Measurements from ENCODE around the gene BPGM. TPM values are rescaled to one million over a fixed set of nuclear protein-coding genes. Genes with fewer than 3 reads are reported as not detected.

The BPGM gene
- total and polyA plus RNA-seq, 2 donors from 2014 or later, result 21.2 to 53.5 TPM

- no peaks in the 10 kb centered on the region for H3K36me3 ChIP-seq (ENCODE audit: control insufficient read depth in 2 of 3, insufficient read depth in 3 of 3, low read length in 3 of 3)
- intact Hi-C loops (cut with DNase I), result no loop called here
Measured at GRCh38 chr7:134721171-134721570, 74.5 kb downstream of the BPGM start.

GRCh38 chr7:134722786-134723322 is 76.2 kb downstream of the BPGM start:
- Histone ChIP-seq H3K9ac (ENCODE audit: low read length in 3 of 3) (no peak overlapping the region), H3K27me3 (ENCODE audit: control insufficient read depth, insufficient read depth, low read length) (no peaks in the 10 kb centered on the region), H3K4me1 (ENCODE audit: control insufficient read depth in 2 of 3, insufficient read depth in 2 of 3, low read depth in 1 of 3, low read length in 3 of 3) (peaks cover 0 to 3% (median 2%) of the 10 kb centered on the region in 3 donors), H3K9me3 (ENCODE audit: control insufficient read depth in 2 of 3, insufficient read depth in 1 of 3, low read length in 3 of 3) (no peaks in the 10 kb centered on the region), H3K4me3 (ENCODE audit: low read length in 3 of 3) (no peak overlapping the region), H3K36me3 (ENCODE audit: control insufficient read depth in 2 of 3, insufficient read depth in 3 of 3, low read length in 3 of 3) (no peaks in the 10 kb centered on the region), H3K27ac (ENCODE audit: low read depth in 2 of 2, low read length in 2 of 2) (peak overlapping the region in 1 of 2 donors; percentile 26)
- DNase-seq (no peak), FAIRE-seq (no peak)
- no peak for TF ChIP-seq CTCF (IDR thresholded peaks at IDR 0.05; ENCODE audit: borderline replicate concordance, extremely low read depth, insufficient read depth)
- intact Hi-C loops (cut with DNase I), result no loop called here

More at GRCh38 chr7:134721171-134721570, 74.5 kb downstream of the BPGM start:
- Histone ChIP-seq H3K4me1 (ENCODE audit: control insufficient read depth in 2 of 3, insufficient read depth in 2 of 3, low read depth in 1 of 3, low read length in 3 of 3) (peaks cover 0 to 3% (median 2%) of the 10 kb centered on the region in 3 donors), H3K9me3 (ENCODE audit: control insufficient read depth in 2 of 3, insufficient read depth in 1 of 3, low read length in 3 of 3) (no peaks in the 10 kb centered on the region), H3K27me3 (ENCODE audit: control insufficient read depth, insufficient read depth, low read length) (no peaks in the 10 kb centered on the region), H3K27ac (ENCODE audit: low read depth in 2 of 2, low read length in 2 of 2) (peak overlapping the region in 1 of 2 donors; percentile 7), H3K4me3 (ENCODE audit: low read length in 3 of 3) (no peak overlapping the region), H3K9ac (ENCODE audit: low read length in 3 of 3) (no peak overlapping the region)
- no peak for DNase-seq
- FAIRE-seq, result no peak
- TF ChIP-seq CTCF (IDR thresholded peaks at IDR 0.05; ENCODE audit: borderline replicate concordance, extremely low read depth, insufficient read depth), result no peak

GRCh38 chr7:134723892-134724291 is 77.2 kb downstream of the BPGM start:
- Histone ChIP-seq H3K27me3 (ENCODE audit: control insufficient read depth, insufficient read depth, low read length) (no peaks in the 10 kb centered on the region), H3K36me3 (ENCODE audit: control insufficient read depth in 2 of 3, insufficient read depth in 3 of 3, low read length in 3 of 3) (no peaks in the 10 kb centered on the region), H3K4me1 (ENCODE audit: control insufficient read depth in 2 of 3, insufficient read depth in 2 of 3, low read depth in 1 of 3, low read length in 3 of 3) (peaks cover 0 to 3% (median 2%) of the 10 kb centered on the region in 3 donors), H3K4me3 (ENCODE audit: low read length in 3 of 3) (no peak overlapping the region), H3K27ac (ENCODE audit: low read depth in 2 of 2, low read length in 2 of 2) (no peak overlapping the region), H3K9me3 (ENCODE audit: control insufficient read depth in 2 of 3, insufficient read depth in 1 of 3, low read length in 3 of 3) (no peaks in the 10 kb centered on the region), H3K9ac (ENCODE audit: low read length in 3 of 3) (no peak overlapping the region)
- intact Hi-C loops (cut with DNase I), result no loop called here
- FAIRE-seq (no peak), DNase-seq (no peak)
- no peak for TF ChIP-seq CTCF (IDR thresholded peaks at IDR 0.05; ENCODE audit: borderline replicate concordance, extremely low read depth, insufficient read depth)

GRCh38 chr7:134724606-134725005 is 78.0 kb downstream of the BPGM start:
- no peak overlapping the region for H3K9ac ChIP-seq (ENCODE audit: low read length in 3 of 3)
- no peaks in the 10 kb centered on the region for H3K36me3 ChIP-seq (ENCODE audit: control insufficient read depth in 2 of 3, insufficient read depth in 3 of 3, low read length in 3 of 3)
- TF ChIP-seq CTCF (IDR thresholded peaks at IDR 0.05; ENCODE audit: borderline replicate concordance, extremely low read depth, insufficient read depth), result peak; percentile 21
- DNase-seq, result no peak
- intact Hi-C loops (cut with DNase I), result no loop called here
- peaks cover 0 to 3% (median 2%) of the 10 kb centered on the region in 3 donors for H3K4me1 ChIP-seq (ENCODE audit: control insufficient read depth in 2 of 3, insufficient read depth in 2 of 3, low read depth in 1 of 3, low read length in 3 of 3)
- no peak overlapping the region for H3K27ac ChIP-seq (ENCODE audit: low read depth in 2 of 2, low read length in 2 of 2)
- no peaks in the 10 kb centered on the region for H3K9me3 ChIP-seq (ENCODE audit: control insufficient read depth in 2 of 3, insufficient read depth in 1 of 3, low read length in 3 of 3)
- H3K27me3 ChIP-seq (ENCODE audit: control insufficient read depth, insufficient read depth, low read length), result no peaks in the 10 kb centered on the region
- H3K4me3 ChIP-seq (ENCODE audit: low read length in 3 of 3), result no peak overlapping the region
- FAIRE-seq, result no peak
